Glutamatergic neuron (in vitro differentiated cells): ENCODE results near the gene DGKB. TPM values are rescaled to one million over a fixed set of nuclear protein-coding genes. Genes with fewer than 3 reads are reported as not detected.

ENCODE experiments used
- DNase-seq: peaks from one replicate; pipeline ENCODE4 v3.0.0; 2022
- H3K27ac Mint-ChIP-seq: one replicate; pipeline ENCODE4 v1.8.0; 2020; ENCODE audit warnings: mild to moderate bottlenecking, mixed read lengths, inconsistent platforms; ENCODE audit not compliant: unreplicated experiment
- H3K27me3 Mint-ChIP-seq: one replicate; pipeline ENCODE4 v1.8.0; 2020; ENCODE audit warnings: mild to moderate bottlenecking, moderate library complexity, mixed read lengths, inconsistent platforms; ENCODE audit not compliant: unreplicated experiment
- H3K36me3 Mint-ChIP-seq: one replicate; pipeline ENCODE4 v1.8.0; 2020; ENCODE audit warnings: mild to moderate bottlenecking, mixed read lengths, inconsistent platforms; ENCODE audit not compliant: unreplicated experiment
- H3K4me1 Mint-ChIP-seq: one replicate; pipeline ENCODE4 v1.8.0; 2020; ENCODE audit warnings: mild to moderate bottlenecking, low read depth, mixed read lengths, inconsistent platforms; ENCODE audit not compliant: unreplicated experiment
- H3K4me3 Mint-ChIP-seq: one replicate; pipeline ENCODE4 v1.8.0; 2020; ENCODE audit warnings: mild to moderate bottlenecking, mixed read lengths, inconsistent platforms; ENCODE audit not compliant: unreplicated experiment
- H3K9me3 Mint-ChIP-seq: one replicate; pipeline ENCODE4 v1.8.0; 2020; ENCODE audit warnings: mild to moderate bottlenecking, moderate library complexity, mixed read lengths, inconsistent platforms; ENCODE audit not compliant: unreplicated experiment
- CTCF ChIP-seq: fragments of 200-600 bp; sonication (generic); IDR thresholded peaks from one replicate; pipeline ENCODE4 v1.5.0; 2021; ENCODE audit not compliant: partially characterized antibody, unreplicated experiment
- total RNA-seq: library from RNA; stranded (reverse); fragmentation: NEBNext Ultra II Directional; extraction: Animal tissue kit (Norgen Biotek cat#: 25700); gene quantifications from one replicate; pipeline ENCODE4 v1.2.1, GENCODE V29; 2021; ENCODE audit not compliant: unreplicated experiment

The DGKB gene
- total RNA-seq, 1 donor from 2014 or later: 57.8 TPM

- H3K4me1 Mint-ChIP-seq: no peaks in the 10 kb centered on the region
- H3K4me3 Mint-ChIP-seq: no peak overlapping the region
- no peaks in the 10 kb centered on the region for H3K27me3 Mint-ChIP-seq
- H3K27ac Mint-ChIP-seq: no peak overlapping the region
- no peak for DNase-seq
- H3K36me3 Mint-ChIP-seq: no peaks in the 10 kb centered on the region
- H3K9me3 Mint-ChIP-seq: no peaks in the 10 kb centered on the region
- no peak for TF ChIP-seq CTCF
Observed at GRCh38 chr7:14628516-14628915, 274.0 kb downstream of the DGKB start.

- no peak overlapping the region for H3K4me3 Mint-ChIP-seq
- no peak for TF ChIP-seq CTCF
- DNase-seq: no peak
- H3K4me1 Mint-ChIP-seq: no peaks in the 10 kb centered on the region
- H3K27ac Mint-ChIP-seq: no peak overlapping the region
- no peaks in the 10 kb centered on the region for H3K36me3 Mint-ChIP-seq
- H3K9me3 Mint-ChIP-seq: no peaks in the 10 kb centered on the region
- H3K27me3 Mint-ChIP-seq: no peaks in the 10 kb centered on the region
Observed at GRCh38 chr7:14626076-14626475, 276.5 kb downstream of the DGKB start.

GRCh38 chr7:14622559-14622958 is 280.0 kb downstream of the DGKB start:
- Mint-ChIP-seq H3K4me1 (no peaks in the 10 kb centered on the region), H3K27ac (no peak overlapping the region), H3K36me3 (no peaks in the 10 kb centered on the region), H3K27me3 (no peaks in the 10 kb centered on the region), H3K9me3 (no peaks in the 10 kb centered on the region), H3K4me3 (no peak overlapping the region)
- DNase-seq: no peak
- no peak for TF ChIP-seq CTCF

GRCh38 chr7:14606101-14606500 is 296.4 kb downstream of the DGKB start:
- no peaks in the 10 kb centered on the region for H3K9me3 Mint-ChIP-seq
- H3K4me3 Mint-ChIP-seq: no peak overlapping the region
- H3K4me1 Mint-ChIP-seq: peaks cover 7% of the 10 kb centered on the region
- TF ChIP-seq CTCF: no peak
- no peak for DNase-seq
- no peaks in the 10 kb centered on the region for H3K36me3 Mint-ChIP-seq
- H3K27ac Mint-ChIP-seq: no peak overlapping the region
- no peaks in the 10 kb centered on the region for H3K27me3 Mint-ChIP-seq

GRCh38 chr7:14604606-14605005 is 297.9 kb downstream of the DGKB start:
- Mint-ChIP-seq H3K9me3 (no peaks in the 10 kb centered on the region), H3K27me3 (no peaks in the 10 kb centered on the region), H3K36me3 (no peaks in the 10 kb centered on the region), H3K4me3 (no peak overlapping the region), H3K27ac (no peak overlapping the region), H3K4me1 (peaks cover 7% of the 10 kb centered on the region)
- no peak for TF ChIP-seq CTCF
- no peak for DNase-seq
